ENCODE results near the gene HSPH1. TPM values are rescaled to one million over a fixed set of nuclear protein-coding genes. Genes with fewer than 3 reads are reported as not detected.

HSPH1 gene
- polyA plus RNA-seq, 1 donor, result 138 TPM

DNA sequence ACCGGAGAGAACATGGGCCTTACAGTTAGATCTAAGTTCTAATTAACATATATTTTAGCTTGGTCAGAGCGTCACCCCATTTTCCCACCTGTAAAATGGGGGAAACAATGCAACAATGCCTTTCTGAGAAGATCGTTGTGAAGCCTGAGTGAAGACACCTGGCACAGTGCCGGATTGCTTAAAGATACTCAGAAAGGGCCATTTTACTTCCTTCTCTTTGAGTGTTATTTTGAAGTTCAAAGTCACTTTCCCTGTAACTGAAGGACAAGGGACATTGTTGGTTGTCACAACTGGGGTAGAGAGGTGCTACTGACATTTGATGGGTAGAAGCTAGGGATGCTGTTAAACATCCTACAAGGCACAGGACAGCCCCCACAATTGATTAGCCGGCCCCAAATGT lies 28.1 kb downstream of the HSPH1 start:
- DNase-seq, result no peak

DNA sequence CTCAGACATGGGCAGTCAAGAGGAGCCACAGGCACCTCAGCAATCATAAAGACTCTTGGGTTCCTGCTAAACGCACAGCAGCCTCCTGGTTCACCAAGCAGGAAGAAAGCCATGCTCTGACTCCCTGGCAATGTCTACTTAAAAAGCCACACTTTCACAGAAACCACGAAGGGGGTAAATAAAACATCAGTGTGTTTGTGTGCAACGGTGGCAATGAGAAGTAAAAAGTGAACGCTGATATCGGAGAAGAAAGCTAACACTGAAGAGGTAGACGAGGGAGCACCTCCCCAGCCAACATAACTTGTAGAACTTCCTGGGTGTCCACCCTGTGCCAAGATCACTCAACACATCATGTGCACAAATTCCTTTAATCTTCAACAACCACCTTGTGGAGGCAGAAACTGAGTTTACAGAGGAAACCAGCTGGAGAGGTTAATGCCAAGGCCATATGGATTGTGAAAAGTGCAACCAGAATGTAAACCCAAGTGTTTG lies 30.2 kb downstream of the HSPH1 start:
- no peak for DNase-seq

DNA sequence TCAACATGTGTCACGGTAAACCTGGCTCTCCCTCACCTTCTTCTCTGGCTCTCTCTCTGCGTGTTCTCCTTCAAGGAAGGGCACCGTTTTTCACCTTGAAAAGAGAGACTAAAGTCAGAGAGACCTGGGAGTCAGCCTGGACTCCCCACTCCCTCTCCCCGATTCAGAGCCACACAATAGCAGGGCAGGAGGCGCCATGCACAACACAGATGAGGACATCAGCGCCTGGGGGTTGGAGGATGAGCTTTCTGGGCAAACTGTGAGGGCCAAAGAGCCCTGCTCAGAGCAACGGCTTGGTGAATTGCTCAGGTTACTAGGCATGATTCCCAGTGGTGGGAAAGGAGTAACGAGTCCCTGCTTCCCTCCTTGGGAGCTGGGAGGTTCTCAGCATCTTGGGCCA lies 32.3 kb downstream of the HSPH1 start:
- no peak for DNase-seq

DNA sequence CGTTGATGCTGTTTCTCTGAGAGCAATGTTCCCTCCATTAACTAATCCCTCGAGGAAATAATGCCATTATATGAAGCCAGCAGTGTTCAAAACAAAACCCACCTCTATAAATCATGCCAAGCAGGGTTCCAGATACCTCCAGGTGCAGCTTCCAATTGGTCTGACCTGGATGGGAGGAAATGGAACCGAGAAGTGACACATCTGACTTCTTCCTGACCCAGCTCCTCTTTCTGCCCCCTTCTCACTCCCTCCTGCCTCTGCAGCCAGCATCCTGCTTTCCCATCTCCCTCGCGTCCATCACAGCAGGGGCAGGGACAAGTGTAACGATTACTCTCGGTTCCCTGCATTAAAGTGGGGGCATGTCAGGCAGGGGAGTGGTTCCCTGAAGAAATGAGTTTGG lies 37.5 kb downstream of the HSPH1 start:
- DNase-seq, result peak; percentile 4

DNA sequence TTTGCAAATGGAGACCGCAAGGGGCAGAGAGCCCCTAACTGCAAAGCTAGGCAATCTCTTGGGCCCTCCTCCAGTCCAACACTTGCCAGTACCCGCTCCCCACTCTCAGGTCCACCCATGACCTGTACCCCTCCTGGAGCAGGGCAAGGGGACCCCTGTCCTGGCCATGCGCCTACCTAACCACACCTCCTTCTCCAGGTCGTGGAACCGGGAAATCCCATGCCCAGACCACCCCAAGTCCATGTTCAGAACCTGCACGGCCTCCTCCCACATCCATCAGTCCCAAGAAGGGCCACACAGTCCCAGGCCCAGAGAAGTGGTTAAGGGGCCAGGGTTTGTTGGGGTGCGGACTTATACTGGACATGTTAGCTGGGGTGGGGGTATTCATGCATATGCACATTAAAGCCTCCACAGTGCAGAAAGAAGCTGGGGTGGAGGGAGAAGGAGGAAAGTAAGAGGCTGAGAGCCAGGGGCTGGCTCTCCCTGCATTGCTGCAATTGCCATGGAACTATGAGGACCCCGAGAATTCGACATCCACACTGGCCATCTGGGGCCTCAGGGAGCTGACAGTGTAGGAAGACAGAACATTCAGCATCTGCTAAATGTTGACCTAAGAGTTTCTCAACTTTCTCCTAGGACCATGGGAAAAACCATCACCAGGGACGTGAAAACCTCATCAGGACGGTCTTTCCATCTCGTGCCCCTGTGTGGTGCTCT lies 39.0 kb downstream of the HSPH1 start:
- DNase-seq, result no peak

- DNase-seq, result no peak
Measured at GRCh38 chr13:31122143-31122542, 39.6 kb downstream of the HSPH1 start.

- DNase-seq, result peak; percentile 17
Measured at GRCh38 chr13:31121379-31122140, 40.1 kb downstream of the HSPH1 start.

GRCh38 chr13:31119966-31120700 lies 41.6 kb downstream of the HSPH1 start:
- no peak for DNase-seq

DNA sequence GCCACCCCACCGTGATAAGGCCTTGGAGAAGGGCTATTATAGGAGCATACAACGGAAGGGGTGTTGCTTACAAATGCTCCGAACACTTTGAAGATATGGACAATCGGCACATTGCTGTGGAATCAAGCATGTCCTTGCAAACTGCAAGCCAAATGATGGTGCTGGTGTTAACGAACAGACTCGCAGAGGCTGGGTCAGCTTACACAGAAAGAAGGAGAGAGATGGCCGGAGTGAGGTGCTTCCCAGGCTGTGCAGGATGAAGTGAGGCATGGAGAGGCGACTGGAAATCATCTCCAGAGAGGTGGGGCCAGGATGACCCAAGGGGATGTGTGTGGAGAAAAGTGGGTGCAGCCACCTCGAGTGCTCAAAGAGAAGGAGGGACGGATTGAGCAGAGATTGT lies 42.2 kb downstream of the HSPH1 start:
- no peak for DNase-seq

DNA sequence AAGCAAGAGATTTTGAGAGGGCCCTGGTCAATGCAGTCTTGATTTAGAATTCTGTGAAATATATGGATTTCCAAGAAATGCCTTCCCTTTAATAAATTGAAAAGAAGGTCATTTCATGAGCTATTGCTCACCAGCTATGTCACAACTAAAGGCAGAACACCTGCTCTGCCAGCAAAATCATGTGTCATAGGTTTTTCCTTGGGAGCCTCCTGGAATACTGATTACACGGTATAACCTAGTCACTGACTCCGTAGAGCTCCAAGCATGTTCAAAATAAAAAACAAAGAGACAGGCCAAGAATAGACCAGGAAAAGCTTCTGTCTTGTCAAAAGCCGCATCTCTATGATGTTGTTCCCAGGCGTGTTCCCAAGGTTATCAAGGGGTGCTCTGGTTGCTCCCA lies 45.5 kb downstream of the HSPH1 start:
- DNase-seq, result no peak

DNA sequence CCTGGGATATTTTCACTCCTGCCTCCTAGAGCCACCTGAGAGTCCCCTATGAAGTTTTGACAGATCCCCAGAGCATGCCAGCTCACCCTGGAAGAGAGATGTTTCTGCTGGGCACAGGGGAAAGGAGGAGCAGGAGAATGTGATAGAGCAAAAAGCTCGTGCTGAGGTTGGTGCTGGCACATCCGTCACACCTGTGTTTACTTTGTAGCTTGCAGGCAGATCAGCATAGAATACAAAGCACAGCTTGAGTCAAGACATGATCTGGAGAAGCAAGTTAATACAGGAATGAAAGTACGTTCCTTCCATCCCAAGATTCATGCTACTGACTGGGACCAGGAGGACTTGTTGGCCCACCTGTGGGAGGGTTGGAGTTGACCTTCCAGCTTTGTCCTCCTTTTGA lies 46.1 kb downstream of the HSPH1 start:
- no peak for DNase-seq

GRCh38 chr13:31114641-31115040 lies 47.1 kb downstream of the HSPH1 start:
- DNase-seq, result no peak

DNA sequence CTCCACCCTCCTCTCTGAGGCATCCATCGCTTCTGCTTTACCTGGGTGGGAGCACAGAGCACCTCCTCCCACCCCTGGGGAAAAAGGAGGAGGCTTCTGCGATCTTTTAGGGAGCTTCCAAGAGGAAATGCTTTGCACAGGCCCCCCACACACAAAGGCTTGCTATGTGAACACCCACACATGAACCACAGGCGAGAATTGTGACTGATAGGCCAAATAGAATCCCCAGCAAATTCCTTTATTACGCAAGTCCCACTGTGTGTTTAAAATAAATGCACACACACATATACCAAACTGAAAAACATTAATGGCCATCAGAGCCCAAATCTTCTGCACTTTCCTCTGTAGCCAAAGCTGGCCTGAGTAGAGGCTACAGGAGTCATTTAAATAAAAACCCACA lies 50.6 kb downstream of the HSPH1 start:
- DNase-seq, result no peak

- no peak for DNase-seq
Measured at GRCh38 chr13:31110617-31111016, 51.1 kb downstream of the HSPH1 start.

DNA sequence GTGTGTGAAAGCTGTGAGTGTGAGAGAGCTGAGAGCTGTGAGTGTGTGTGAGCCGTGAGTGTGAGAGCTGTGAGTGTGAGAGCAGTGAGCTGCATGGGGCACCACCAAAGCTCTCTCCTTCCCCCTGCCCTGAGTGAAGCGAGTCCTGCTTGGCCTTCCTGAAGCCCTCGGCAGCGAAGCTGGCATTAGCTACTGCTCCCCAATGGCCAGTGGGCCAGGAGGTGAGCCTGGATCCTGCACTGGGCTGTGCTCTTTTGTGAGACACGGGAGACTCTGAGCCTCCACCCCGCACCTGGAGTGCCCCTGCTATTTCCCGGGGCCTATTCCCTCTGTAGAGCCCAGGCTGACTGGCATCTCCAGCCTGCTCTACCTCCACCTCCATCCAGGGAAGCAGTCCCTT lies 51.5 kb downstream of the HSPH1 start:
- no peak for DNase-seq

- DNase-seq, result no peak
Measured at GRCh38 chr13:31107109-31107508, 54.6 kb downstream of the HSPH1 start.

DNA sequence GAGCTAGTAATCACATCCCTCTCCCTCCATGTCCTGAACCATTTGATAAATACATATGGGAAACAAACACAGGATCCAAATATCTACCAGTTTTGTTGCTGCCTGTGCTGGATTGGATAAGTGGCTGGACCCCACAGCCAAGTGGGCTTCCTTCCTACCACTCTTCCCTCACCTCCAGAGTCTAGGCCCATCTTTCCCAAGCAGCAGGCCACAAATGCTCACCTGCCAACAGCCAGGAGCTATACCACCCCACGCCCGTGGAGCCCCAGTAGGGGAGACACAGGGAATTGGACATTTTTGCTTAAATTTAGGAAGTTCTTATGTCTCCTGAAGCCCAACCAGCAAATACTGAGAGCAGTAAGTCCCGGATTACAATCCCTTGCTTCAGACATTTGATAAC lies 55.8 kb downstream of the HSPH1 start:
- no peak for DNase-seq

GRCh38 chr13:31105020-31105795 lies 56.5 kb downstream of the HSPH1 start:
- no peak for DNase-seq

- DNase-seq, result no peak
Measured at GRCh38 chr13:31102905-31103304, 58.8 kb downstream of the HSPH1 start.

- DNase-seq, result no peak
Measured at GRCh38 chr13:31101472-31102170, 60.1 kb downstream of the HSPH1 start.

- no peak for DNase-seq
Measured at GRCh38 chr13:31100721-31101120, 61.0 kb downstream of the HSPH1 start.

Data from left kidney (tissue), 2 donors.